H9 (cell line): ENCODE results near the gene TARS2. TPM values are rescaled to one million over a fixed set of nuclear protein-coding genes. Genes with fewer than 3 reads are reported as not detected.

Source experiments
- DNase-seq: peaks from one replicate; pipeline ENCODE4 v3.0.0-alpha.2; 2017
- H2AFZ ChIP-seq: one replicate; pipeline ENCODE4 v1.6.1; 2013; ENCODE audit warnings: mild to moderate bottlenecking, low read length, control low read depth, moderate library complexity
- H2AK5ac ChIP-seq: 2 replicates; pipeline ENCODE4 v1.6.1; 2013; ENCODE audit warnings: low read length, control low read depth, mixed read lengths; ENCODE audit not compliant: insufficient read length
- H2BK120ac ChIP-seq: one replicate; pipeline ENCODE4 v1.6.1; 2013; ENCODE audit warnings: low read depth, mild to moderate bottlenecking, low read length, control low read depth, inconsistent platforms; ENCODE audit not compliant: poor library complexity, severe bottlenecking
- H2BK12ac ChIP-seq: 2 replicates; pipeline ENCODE4 v1.6.1; 2013; ENCODE audit warnings: low read length, control low read depth, mixed read lengths, low read depth; ENCODE audit not compliant: insufficient read length
- H2BK15ac ChIP-seq: 2 replicates; pipeline ENCODE4 v1.6.1; 2013; ENCODE audit warnings: low read depth, low read length, control low read depth
- H2BK20ac ChIP-seq: one replicate; pipeline ENCODE4 v1.6.1; 2013; ENCODE audit warnings: low read depth, mild to moderate bottlenecking, low read length, control low read depth, inconsistent platforms; ENCODE audit not compliant: poor library complexity, severe bottlenecking
- H2BK5ac ChIP-seq: 2 replicates; pipeline ENCODE4 v1.6.1; 2013; ENCODE audit warnings: low read length, control low read depth, mixed read lengths; ENCODE audit not compliant: insufficient read length
- H3K14ac ChIP-seq: 2 replicates; pipeline ENCODE4 v1.6.1; 2013; ENCODE audit warnings: low read length, control low read depth; ENCODE audit not compliant: insufficient read depth
- H3K18ac ChIP-seq: 2 replicates; pipeline ENCODE4 v1.6.1; 2013; ENCODE audit warnings: low read depth, mild to moderate bottlenecking, mixed read lengths, low read length, control low read depth; ENCODE audit not compliant: insufficient read length
- H3K23ac ChIP-seq: 2 replicates; pipeline ENCODE4 v1.6.1; 2013; ENCODE audit warnings: low read length, control low read depth, mixed read lengths, low read depth; ENCODE audit not compliant: insufficient read length
- H3K23me2 ChIP-seq: 2 replicates; pipeline ENCODE4 v1.6.1; 2013; ENCODE audit warnings: low read depth, mild to moderate bottlenecking, mixed read lengths, low read length, control low read depth; ENCODE audit not compliant: insufficient read length, poor library complexity, severe bottlenecking
- H3K27ac ChIP-seq: 2 replicates; pipeline ENCODE4 v1.5.1; 2013; ENCODE audit warnings: low read length, control low read depth, mixed read lengths, low read depth; ENCODE audit not compliant: insufficient read length
- H3K27me3 ChIP-seq: 2 replicates; pipeline ENCODE4 v1.6.1; 2013; ENCODE audit warnings: low read length, control low read depth, inconsistent platforms; ENCODE audit not compliant: insufficient read depth
- H3K4ac ChIP-seq: 2 replicates; pipeline ENCODE4 v1.6.1; 2013; ENCODE audit warnings: low read depth, mild to moderate bottlenecking, control low read depth, inconsistent platforms, low read length, moderate library complexity
- H3K4me1 ChIP-seq: 2 replicates; pipeline ENCODE4 v1.6.1; 2013; ENCODE audit warnings: low read length, control low read depth, inconsistent platforms; ENCODE audit not compliant: insufficient read depth
- H3K4me2 ChIP-seq: 2 replicates; pipeline ENCODE4 v1.6.1; 2013; ENCODE audit warnings: low read length, control low read depth, mixed read lengths; ENCODE audit not compliant: insufficient read length, insufficient read depth
- H3K56ac ChIP-seq: 2 replicates; pipeline ENCODE4 v1.6.1; 2013; ENCODE audit warnings: low read depth, mild to moderate bottlenecking, mixed read lengths, low read length, control low read depth; ENCODE audit not compliant: insufficient read length
- H3K79me1 ChIP-seq: 2 replicates; pipeline ENCODE4 v1.6.1; 2013; ENCODE audit warnings: low read depth, mild to moderate bottlenecking, moderate library complexity, low read length, control low read depth, inconsistent platforms; ENCODE audit not compliant: insufficient read depth, poor library complexity, severe bottlenecking
- H3K79me2 ChIP-seq: 2 replicates; pipeline ENCODE4 v1.6.1; 2013; ENCODE audit warnings: low read length, control low read depth, inconsistent platforms; ENCODE audit not compliant: insufficient read depth
- H3K9ac ChIP-seq: 2 replicates; pipeline ENCODE4 v1.6.1; 2013; ENCODE audit warnings: low read length, control low read depth, mixed read lengths; ENCODE audit not compliant: insufficient read length; ENCODE audit errors: extremely low read depth
- H3K9me3 ChIP-seq: one replicate; pipeline ENCODE4 v1.6.1; 2013; ENCODE audit warnings: low read depth, low read length, inconsistent platforms; ENCODE audit not compliant: control insufficient read depth
- H3T11ph ChIP-seq: one replicate; pipeline ENCODE4 v1.6.1; 2013; ENCODE audit warnings: mild to moderate bottlenecking, low read length, control low read depth, inconsistent platforms
- H4K20me1 ChIP-seq: one replicate; pipeline ENCODE4 v1.6.1; 2013; ENCODE audit not compliant: control insufficient read depth, insufficient read length, insufficient read depth
- H4K5ac ChIP-seq: 2 replicates; pipeline ENCODE4 v1.6.1; 2013; ENCODE audit warnings: low read depth, mild to moderate bottlenecking, mixed read lengths, low read length, control low read depth; ENCODE audit not compliant: insufficient read length
- H4K8ac ChIP-seq: replicated peaks from 2 replicates; pipeline ENCODE4 v1.6.1; 2013; ENCODE audit warnings: low read length, control low read depth, mixed read lengths, low read depth; ENCODE audit not compliant: insufficient read length
- H4K91ac ChIP-seq: 2 replicates; pipeline ENCODE4 v1.6.1; 2013; ENCODE audit warnings: low read depth, mild to moderate bottlenecking, moderate library complexity, mixed read lengths, low read length, control low read depth; ENCODE audit not compliant: insufficient read length
- H3K27ac Mint-ChIP-seq, 3 experiments: 2 replicates in 2 of 3; 3 replicates in 1 of 3; pipeline ENCODE4 v1.8.0; 2020 to 2021; ENCODE audit warnings: mixed read lengths in 3 of 3, mild to moderate bottlenecking in 1 of 3, moderate library complexity in 1 of 3
- H3K27me3 Mint-ChIP-seq: 2 replicates; pipeline ENCODE4 v1.8.0; 2021; ENCODE audit warnings: low read depth, mild to moderate bottlenecking, moderate library complexity, mixed read lengths
- H3K36me3 Mint-ChIP-seq, 3 experiments: 2 replicates in 2 of 3; 3 replicates in 1 of 3; pipeline ENCODE4 v1.8.0; 2020 to 2021; ENCODE audit warnings: low read depth in 3 of 3, mixed read lengths in 3 of 3; ENCODE audit not compliant: insufficient read depth in 1 of 3
- H3K4me1 Mint-ChIP-seq, 2 experiments: 2 replicates each; pipeline ENCODE4 v1.8.0; 2020; ENCODE audit warnings: mixed read lengths in 2 of 2
- H3K4me3 Mint-ChIP-seq, 2 experiments: 2 replicates in 1 of 2; 3 replicates in 1 of 2; pipeline ENCODE4 v1.8.0; 2020 to 2021; ENCODE audit warnings: mild to moderate bottlenecking in 2 of 2, mixed read lengths in 2 of 2, moderate library complexity in 1 of 2
- H3K9me3 Mint-ChIP-seq, 2 experiments: 2 replicates in 1 of 2; 3 replicates in 1 of 2; pipeline ENCODE4 v1.8.0; 2020; ENCODE audit warnings: mild to moderate bottlenecking in 2 of 2, mixed read lengths in 2 of 2, moderate library complexity in 1 of 2
- WGBS: extraction: QIAGEN DNeasy Blood & Tissue Kit; methylation state at CpG from one replicate; pipeline ENCODE4 v1.1.7; 2013; ENCODE audit warnings: missing lambda C conversion rate, low lambda C conversion rate, mixed read lengths; ENCODE audit not compliant: insufficient read length; ENCODE audit errors: extremely low coverage; 5-methylcytosine and 5-hydroxymethylcytosine counted together
- total RNA-seq: library from RNA; stranded (reverse); gene quantifications from 2 replicates; pipeline ENCODE4 v1.2.1, GENCODE V29; 2021
- TF ChIP-seq, protein P1 (sequence below): fragments of 200-600 bp; sonication (generic); conservative IDR thresholded peaks from 3 replicates; pipeline ENCODE4 v1.8.0; 2021; ENCODE audit warnings: antibody characterized with exemption, mild to moderate bottlenecking

TARS2 gene
- total RNA-seq, 1 experiment from 2014 or later: 36.5 TPM

DNA sequence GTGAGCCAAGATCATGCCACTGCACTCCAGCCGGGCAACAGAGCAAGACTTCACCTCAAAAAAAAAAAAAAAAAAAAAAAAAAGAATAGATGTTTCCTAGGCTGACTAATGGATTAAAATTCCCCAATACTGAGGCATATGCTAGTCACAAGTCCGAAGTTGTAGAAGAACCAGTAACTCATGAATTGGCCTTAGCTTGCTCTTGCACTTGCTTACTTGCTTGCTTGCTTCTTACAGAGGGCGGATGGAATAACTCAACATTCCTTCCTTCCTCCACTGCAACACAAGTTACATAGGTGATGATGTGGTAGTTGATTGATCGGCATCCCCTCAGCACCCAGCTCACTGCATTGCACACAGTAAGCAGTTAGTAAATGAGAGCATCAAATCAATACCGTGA, 2.8 kb upstream of the TARS2 start:
- no peak overlapping the region for H2BK5ac ChIP-seq
- H2BK20ac ChIP-seq: no peak overlapping the region
- H2AK5ac ChIP-seq: no peak overlapping the region
- H4K20me1 ChIP-seq: no peaks in the 10 kb centered on the region
- no peak for DNase-seq
- H4K8ac ChIP-seq: no peak overlapping the region
- H2AFZ ChIP-seq: no peak overlapping the region
- no peak overlapping the region for H2BK12ac ChIP-seq
- H3K56ac ChIP-seq: no peak overlapping the region
- no peaks in the 10 kb centered on the region for H3K79me1 ChIP-seq
- H3K27ac ChIP-seq: no peak overlapping the region
- H3K9ac ChIP-seq: no peak overlapping the region
- no peak overlapping the region for H3K4me2 ChIP-seq
- peaks cover 4 to 10% (median 9%) of the 10 kb centered on the region in 3 experiments; a peak in 6 of 7 replicates for H3K36me3 Mint-ChIP-seq
- no peak overlapping the region for H3K4me3 Mint-ChIP-seq
- no peaks in the 10 kb centered on the region for H3K27me3 ChIP-seq
- H4K91ac ChIP-seq: no peak overlapping the region
- no peak overlapping the region for H4K5ac ChIP-seq
- no peaks in the 10 kb centered on the region for H3K4me1 ChIP-seq
- H3K4ac ChIP-seq: no peak overlapping the region
- WGBS: no CpG with 5 or more reads among the region's 5 CpGs
- no peak overlapping the region for H3K14ac ChIP-seq
- H3K27me3 Mint-ChIP-seq: peaks cover 2% of the 10 kb centered on the region; the same call in 1 of the 2 replicates
- no peak overlapping the region for H2BK120ac ChIP-seq
- no peak overlapping the region for H2BK15ac ChIP-seq
- H3K4me1 Mint-ChIP-seq: peaks cover 5 to 10% of the 10 kb centered on the region in 2 experiments
- H3T11ph ChIP-seq: no peak overlapping the region
- H3K9me3 Mint-ChIP-seq: no peaks in the 10 kb centered on the region; a peak in 1 of 5 replicates
- H3K27ac Mint-ChIP-seq: no peak overlapping the region
- no peaks in the 10 kb centered on the region for H3K79me2 ChIP-seq
- H3K18ac ChIP-seq: no peak overlapping the region
- H3K23ac ChIP-seq: no peak overlapping the region
- no peaks in the 10 kb centered on the region for H3K9me3 ChIP-seq
- TF ChIP-seq, protein P1, sequence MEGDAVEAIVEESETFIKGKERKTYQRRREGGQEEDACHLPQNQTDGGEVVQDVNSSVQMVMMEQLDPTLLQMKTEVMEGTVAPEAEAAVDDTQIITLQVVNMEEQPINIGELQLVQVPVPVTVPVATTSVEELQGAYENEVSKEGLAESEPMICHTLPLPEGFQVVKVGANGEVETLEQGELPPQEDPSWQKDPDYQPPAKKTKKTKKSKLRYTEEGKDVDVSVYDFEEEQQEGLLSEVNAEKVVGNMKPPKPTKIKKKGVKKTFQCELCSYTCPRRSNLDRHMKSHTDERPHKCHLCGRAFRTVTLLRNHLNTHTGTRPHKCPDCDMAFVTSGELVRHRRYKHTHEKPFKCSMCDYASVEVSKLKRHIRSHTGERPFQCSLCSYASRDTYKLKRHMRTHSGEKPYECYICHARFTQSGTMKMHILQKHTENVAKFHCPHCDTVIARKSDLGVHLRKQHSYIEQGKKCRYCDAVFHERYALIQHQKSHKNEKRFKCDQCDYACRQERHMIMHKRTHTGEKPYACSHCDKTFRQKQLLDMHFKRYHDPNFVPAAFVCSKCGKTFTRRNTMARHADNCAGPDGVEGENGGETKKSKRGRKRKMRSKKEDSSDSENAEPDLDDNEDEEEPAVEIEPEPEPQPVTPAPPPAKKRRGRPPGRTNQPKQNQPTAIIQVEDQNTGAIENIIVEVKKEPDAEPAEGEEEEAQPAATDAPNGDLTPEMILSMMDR: no peak
- H3K23me2 ChIP-seq: peaks cover 6% of the 10 kb centered on the region
